Raji (cell line): ENCODE data around the gene SUPT6H.
A peak's percentile ranks its signal among the peaks of the same experiment; 100 is the strongest.

Source experiments
- POLR2A ChIP-seq: IDR thresholded peaks from 2 replicates; pipeline ENCODE4 v1.6.1; 2011; ENCODE audit warnings: low read depth, low read length, control low read depth; ENCODE audit not compliant: insufficient read depth

SUPT6H gene

DNA sequence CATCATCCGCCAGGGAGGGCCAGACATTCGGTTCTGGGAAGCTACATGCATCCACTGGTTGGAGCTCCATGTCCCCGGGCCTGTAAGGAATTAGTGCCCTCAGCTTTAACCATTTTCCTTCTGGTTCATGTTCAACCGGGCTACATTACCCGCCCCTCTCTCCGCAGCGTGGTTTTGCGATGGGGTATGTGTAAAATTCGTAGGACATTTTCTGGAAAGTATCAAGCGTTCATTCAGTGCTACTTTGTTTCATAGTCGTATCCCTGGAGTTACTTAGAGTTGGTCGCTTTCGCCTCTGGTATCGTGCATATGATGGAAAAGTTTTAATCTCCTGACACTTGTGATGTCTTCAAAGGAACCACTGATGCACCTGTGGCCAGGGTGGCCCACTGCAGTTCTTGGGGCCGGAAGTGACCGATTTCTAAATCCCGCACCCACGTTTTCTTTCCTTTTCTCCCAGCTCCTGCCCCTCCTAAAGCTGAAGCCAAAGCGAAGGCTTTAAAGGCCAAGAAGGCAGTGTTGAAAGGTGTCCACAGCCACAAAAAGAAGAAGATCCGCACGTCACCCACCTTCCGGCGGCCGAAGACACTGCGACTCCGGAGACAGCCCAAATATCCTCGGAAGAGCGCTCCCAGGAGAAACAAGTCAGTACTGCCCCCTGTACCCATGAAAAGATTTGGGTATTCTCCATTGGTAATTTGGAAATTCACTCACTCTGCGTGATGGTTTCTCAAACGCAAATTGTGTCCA is 58.4 kb downstream of the SUPT6H start:
- no peak for TF ChIP-seq POLR2A

DNA sequence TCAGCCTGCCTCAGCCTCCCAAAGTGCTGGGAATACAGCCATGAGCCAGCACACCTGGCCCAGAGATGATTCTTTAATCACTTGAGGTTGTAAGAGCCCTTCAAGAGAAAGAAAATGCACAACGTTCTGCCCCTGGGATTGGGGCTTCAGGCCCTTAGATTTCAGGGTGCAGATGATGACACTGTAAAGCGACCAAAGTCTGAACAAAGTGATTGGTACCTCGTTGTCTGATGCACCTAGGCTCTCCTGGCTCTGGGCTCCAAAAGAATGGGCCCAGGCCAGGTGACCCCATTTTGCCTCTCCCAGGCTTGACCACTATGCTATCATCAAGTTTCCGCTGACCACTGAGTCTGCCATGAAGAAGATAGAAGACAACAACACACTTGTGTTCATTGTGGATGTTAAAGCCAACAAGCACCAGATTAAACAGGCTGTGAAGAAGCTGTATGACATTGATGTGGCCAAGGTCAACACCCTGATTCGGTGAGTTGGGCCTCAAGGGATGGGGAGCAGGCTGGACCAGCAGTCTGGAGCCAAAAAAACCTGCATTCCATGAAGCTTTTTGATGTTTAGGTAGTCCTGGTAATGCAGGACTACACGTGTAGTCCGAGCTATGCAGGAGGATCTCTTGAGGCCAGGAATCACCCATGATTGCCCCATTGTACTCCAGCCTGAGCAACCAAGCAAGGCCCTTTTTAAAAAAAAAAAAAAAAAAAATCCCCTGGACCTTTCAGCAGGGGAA is 60.6 kb downstream of the SUPT6H start:
- TF ChIP-seq POLR2A, result no peak

DNA sequence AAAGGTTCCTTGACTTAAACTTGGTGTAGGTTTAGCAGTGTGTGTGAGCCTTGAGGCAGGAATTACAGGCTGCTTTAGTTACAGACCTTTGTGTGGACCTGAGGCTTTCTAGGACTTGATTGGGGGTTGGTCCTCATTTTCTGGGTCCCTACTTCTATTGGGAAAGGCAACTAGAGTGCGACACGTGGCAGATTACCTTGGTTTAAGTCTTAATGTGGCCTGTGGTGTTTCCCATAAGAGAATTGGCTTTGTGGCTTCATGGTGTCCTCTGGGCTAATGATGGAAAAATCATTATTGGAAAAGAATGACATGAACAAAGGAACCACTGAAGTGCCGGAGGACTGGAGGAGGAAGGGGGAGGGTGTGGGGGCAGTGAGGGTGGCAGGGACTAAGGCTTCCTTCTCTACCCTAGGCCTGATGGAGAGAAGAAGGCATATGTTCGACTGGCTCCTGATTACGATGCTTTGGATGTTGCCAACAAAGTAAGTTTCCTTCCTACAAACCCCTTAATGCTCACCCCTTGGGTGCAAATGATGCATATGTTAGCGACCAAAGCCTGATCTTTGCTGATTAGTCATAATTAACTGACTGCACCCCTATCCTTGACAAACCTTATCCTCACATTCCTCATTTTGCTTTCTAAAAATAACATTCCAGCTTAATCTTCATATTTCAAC is 61.3 kb downstream of the SUPT6H start:
- no peak; the same call in 1 of the 2 replicates for TF ChIP-seq POLR2A

DNA sequence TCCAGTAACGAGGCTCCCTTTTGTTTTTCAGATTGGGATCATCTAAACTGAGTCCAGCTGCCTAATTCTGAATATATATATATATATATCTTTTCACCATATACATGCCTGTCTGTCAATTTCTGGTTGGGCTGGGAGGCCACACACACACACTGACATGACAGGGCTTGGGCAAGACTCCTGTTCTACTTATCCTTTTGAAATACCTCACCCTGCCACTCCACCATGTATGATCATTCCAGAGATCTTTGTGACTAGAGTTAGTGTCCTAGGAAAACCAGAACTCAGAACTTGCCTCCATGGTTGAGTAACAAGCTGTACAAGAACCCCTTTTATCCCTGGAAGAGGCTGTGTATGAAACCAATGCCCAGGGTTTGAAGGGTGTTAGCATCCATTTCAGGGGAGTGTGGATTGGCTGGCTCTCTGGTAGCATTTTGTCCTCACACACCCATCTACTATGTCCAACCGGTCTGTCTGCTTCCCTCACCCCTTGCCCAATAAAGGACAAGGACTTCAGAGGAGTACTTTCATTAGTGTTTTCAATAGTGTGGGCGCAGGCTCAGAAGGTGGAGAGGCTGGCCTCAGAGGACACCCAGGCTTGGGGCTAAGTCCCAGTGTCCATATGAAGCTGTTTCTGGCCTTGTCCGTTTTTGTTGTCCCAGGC is 62.0 kb downstream of the SUPT6H start:
- 0 out of 2 replicates have a peak, but pooled peaks have one; percentile 19 for TF ChIP-seq POLR2A

DNA sequence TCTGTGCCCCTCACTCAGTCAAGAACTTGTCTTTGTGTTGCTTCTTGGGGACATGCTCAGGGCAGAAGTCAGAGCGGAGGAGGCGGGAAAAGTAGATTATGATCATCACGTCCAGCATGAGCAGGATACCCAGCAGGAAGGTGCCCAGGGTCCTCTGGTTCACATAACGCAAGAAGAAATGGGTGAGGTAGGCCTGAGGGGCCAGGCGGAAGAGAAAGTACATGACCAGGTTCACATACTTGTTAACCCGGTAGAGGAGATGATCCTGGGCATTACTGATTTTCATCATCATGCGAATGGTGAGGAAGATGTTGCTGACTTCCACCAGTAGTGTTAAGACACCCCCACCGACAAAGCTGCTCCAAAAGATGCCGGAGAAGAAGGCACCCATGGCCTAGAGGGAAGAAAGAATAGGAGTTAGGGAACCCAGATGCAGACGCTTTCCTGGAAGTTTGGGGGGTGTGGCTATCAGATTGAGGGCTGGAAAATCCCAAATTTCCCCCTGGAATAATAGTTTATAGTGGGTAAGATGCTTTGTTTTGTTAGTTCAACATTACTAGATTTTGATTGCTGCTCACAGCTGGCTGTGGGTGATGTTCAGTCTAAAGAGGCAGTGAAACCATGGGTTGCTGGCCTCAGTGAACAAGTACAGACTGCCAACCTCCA is 62.6 kb downstream of the SUPT6H start:
- TF ChIP-seq POLR2A, result no peak

DNA sequence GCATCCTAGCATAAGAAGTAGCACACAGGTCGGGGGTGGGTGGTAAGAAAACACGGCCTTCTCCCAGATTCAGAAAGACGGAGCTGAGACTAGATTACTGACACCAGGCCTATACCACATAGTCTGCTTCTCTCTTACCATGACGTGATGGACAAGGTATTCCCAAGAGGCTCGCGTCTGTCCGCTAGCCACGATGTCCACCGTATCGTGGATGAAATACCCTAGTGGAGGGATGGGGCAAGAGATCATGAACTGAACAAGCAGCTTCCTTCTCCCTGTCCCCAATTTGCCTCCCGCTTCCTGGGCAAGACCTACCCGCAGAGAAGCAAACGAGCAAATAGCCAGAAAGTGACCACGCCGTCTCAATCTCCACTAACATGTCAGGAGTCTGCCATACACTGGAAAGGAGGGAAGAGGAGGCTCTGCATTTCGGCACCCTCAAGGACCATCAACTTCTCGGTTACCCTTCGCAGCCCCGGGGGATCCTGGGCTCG is 63.2 kb downstream of the SUPT6H start:
- TF ChIP-seq POLR2A, result peak; percentile 81

DNA sequence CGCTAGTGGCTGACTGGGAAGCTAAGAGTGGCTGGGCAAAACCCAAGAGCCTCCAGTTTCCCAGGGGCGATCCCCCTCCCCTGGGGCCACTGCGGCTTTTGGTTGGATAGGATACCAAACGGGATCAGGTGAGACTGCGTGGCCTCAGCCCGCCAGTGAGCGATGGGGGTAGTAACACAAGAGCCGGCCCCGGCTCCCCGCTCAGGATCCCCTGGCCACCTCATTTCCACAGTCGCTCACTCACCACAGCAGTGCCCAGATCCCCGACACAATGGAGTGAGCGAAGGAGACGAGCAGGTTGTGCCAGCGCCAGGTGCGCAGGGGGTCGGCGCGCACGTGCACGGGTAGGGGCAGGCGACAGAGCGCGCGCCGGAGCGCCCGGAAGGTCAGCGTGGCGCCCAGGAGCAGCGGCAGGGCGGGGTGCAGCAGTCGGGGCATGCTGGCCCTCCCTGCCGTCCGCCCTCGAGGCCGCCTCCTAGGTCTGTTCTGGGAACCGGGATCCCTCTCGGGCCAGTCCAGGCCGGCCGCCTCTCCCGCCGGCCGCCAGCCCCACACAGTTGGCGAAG is 63.7 kb downstream of the SUPT6H start:
- TF ChIP-seq POLR2A, result peak; percentile 80

DNA sequence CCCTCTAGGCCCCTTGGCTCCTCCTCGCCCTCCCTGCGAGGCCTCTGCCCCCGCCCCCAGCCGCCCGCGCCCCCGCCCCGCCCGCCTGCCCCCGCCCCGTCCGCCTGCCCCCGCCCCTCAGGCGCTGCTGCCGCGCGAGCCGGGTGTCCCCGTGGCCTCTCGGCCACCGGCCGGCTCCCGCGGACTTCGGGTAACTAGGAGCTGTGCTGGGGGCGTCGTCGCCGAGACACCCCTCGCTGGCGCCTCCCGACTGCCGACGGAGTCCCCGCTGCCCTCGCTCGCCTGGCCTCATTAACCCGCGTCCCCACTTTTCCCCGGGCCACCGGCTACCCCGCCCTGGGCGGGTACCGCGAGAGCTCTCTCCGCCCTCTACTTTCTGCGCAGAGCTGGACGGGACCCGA is 64.2 kb downstream of the SUPT6H start, which contains the start of gene TLCD1:
TLCD1 (minus strand) TSS at position 8 of the 401 bp plus-strand sequence. CDS start 136 bp downstream, outside the sequence.
- TF ChIP-seq POLR2A, result no peak

DNA sequence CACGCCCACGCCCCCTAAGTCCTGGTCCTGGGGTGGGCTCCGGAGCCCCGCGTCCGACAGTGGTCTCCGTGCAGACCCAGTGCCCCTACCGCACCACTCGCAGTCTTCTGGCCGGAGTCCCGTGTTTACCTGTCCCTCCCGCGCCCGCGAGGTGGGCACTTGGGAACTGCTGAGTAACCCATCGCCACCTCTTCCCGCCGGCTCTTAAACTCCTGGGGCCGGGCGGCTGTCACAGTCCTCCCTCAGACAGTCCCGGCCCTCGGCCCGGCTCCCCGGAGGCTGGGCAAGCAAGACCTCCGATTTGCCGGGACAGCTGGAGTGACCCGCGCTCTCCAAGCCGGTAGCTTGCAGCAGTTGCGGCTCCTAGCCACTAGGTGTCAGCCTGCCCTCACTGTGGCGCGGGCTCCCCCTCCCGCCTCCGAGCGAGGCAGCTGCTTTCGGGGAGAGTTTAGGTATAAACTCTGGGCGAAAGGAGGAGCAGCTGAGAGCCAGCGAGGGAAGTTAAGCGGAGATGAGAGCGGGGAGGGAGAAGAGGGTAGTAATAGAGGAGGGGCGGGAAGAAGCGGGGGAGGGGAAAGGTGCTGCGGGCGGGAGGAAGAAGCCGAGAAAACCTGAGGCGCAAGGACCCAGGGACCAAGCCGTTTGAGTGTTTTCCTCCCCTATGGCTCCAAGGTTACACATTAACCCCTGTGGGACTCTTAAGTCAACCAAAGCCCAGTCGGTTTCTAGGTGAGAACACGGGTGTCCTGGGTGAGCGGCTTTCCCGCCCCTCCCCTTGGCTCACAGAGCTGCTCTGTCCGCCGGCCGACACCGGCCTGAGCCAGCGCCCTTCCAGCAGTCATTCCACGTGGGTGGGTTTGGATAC is 64.9 kb downstream of the SUPT6H start:
- peak; percentile 75 for TF ChIP-seq POLR2A

DNA sequence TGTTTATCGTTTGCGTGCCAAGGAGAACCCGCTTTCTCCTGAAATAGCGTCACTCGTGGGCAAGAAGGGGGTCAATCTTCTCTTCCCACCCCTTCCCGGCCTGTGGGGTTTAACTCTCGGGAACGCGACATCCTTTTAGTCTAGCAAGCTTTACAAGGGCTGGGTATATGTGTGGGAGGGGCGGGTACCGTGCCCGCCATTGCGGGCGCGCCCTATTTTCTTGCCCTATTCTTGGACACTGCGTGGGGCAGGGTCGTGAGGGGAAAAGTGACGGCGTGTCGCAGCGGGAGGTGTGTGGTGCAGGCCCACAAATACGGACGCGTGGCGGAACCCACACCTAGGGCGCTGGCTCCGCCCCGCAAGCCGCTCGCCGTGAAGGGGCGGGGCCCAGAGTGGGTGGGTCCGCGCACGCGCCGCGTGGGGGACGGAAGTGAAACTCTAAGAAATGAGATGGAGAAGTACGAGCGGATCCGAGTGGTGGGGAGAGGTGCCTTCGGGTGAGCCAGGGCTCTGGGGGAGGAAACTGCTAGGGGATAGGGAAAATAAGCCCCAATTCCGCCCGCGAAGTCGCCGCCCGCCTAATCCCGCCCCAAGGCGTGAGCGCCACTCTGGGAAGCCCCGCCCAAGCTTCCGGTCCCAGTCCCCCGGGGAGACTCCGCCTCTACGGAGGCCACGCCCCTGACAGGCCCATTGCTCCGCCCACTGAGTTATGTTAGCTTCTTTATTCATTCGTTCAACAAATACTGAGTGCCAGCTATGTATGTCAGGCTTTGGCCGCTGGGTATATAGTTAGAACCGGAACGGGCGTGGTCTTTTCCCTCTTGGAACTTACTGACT is 66.6 kb downstream of the SUPT6H start, which contains the start of gene NEK8:
NEK8 (plus strand) TSS at position 425 of the 837 bp plus-strand sequence; CDS start at position 451, 26 bp downstream.
- peak; percentile 76 for TF ChIP-seq POLR2A

DNA sequence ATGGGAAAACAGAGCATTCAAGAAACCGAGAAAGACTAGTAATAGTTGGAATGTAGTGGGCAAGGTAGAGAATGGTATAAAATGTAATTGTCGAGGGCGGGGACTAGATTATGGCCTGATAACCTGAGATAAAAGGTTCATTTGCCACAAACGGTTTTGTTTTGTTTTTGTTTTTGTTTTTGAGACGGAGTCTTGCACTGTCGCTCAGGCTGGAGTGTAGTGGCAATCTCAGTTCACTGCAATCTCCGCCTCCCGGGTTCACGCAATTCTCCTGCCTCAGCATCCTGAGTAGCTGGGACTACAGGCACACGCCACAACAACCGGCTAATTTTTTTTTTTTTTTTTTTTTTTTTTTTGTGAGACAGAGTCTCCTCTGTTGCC is 67.9 kb downstream of the SUPT6H start:
- TF ChIP-seq POLR2A, result no peak

DNA sequence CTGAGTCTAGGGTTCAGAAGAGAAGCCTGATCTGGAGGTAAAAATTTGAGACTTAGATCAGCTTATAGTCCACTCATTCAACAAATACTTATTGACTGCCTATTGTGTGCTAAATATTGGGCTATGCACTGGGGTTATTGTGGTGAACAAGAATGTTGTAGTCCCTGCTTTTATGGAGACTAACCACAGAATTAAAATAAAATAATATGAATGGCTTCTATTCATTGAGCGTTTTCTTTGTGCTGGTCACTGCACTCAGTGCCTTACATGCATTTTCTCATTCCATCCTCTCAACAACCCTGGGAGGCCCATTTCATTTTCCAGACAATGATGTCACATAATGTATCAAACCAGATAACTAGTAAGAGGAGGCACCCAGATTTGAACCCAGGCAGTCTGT is 71.3 kb downstream of the SUPT6H start:
- TF ChIP-seq POLR2A, result no peak
